ENCODE data around the gene MS4A2. TPM values are rescaled to one million over a fixed set of nuclear protein-coding genes. Genes with fewer than 3 reads are reported as not detected.
"Not testable (repeated sequence)": the region's sequence is repeated elsewhere in the genome, so short reads cannot be mapped to it uniquely, and the experiment has no call there.

The MS4A2 gene
- total RNA-seq, 2 experiments from 2014 or later = not detected

GRCh38 chr11:60100516-60100915 lies 12.1 kb downstream of the MS4A2 start:
- DNase-seq (no peak), ATAC-seq (no peak)
- Mint-ChIP-seq H3K27me3 (peaks cover 5% of the 10 kb centered on the region), H3K27ac (no peak overlapping the region), H3K4me3 (no peak overlapping the region), H3K36me3 (ENCODE audit: low read depth) (no peaks in the 10 kb centered on the region), H3K4me1 (ENCODE audit: low read depth) (no peaks in the 10 kb centered on the region), H3K9me3 (no peaks in the 10 kb centered on the region)
- ChIA-PET POLR2A (no interaction called here), CTCF (no interaction called here)
- TF ChIP-seq CTCF (IDR thresholded peaks at IDR 0.05) = no peak
- intact Hi-C loops (cut with micrococcal nuclease) = no loop called here

- ATAC-seq; H3K27me3 Mint-ChIP-seq; H3K36me3 Mint-ChIP-seq (ENCODE audit: low read depth); H3K27ac Mint-ChIP-seq; intact Hi-C loops (cut with micrococcal nuclease); H3K4me1 Mint-ChIP-seq (ENCODE audit: low read depth); DNase-seq; H3K9me3 Mint-ChIP-seq; H3K4me3 Mint-ChIP-seq; POLR2A ChIA-PET; CTCF ChIA-PET: not testable (repeated sequence)
Observed at GRCh38 chr11:60101368-60101767, 12.9 kb downstream of the MS4A2 start.

- H3K4me1 Mint-ChIP-seq (ENCODE audit: low read depth); DNase-seq; ATAC-seq; intact Hi-C loops (cut with micrococcal nuclease); H3K27me3 Mint-ChIP-seq; CTCF ChIA-PET; H3K4me3 Mint-ChIP-seq; POLR2A ChIA-PET; H3K36me3 Mint-ChIP-seq (ENCODE audit: low read depth); H3K9me3 Mint-ChIP-seq; H3K27ac Mint-ChIP-seq: not testable (repeated sequence)
Observed at GRCh38 chr11:60104471-60105115, 16.1 kb downstream of the MS4A2 start.

- H3K4me1 Mint-ChIP-seq (ENCODE audit: low read depth); CTCF ChIA-PET; H3K27me3 Mint-ChIP-seq; H3K4me3 Mint-ChIP-seq; ATAC-seq; POLR2A ChIA-PET; intact Hi-C loops (cut with micrococcal nuclease); DNase-seq; H3K27ac Mint-ChIP-seq; H3K9me3 Mint-ChIP-seq; H3K36me3 Mint-ChIP-seq (ENCODE audit: low read depth): not testable (repeated sequence)
Observed at GRCh38 chr11:60108631-60109030, 20.2 kb downstream of the MS4A2 start.

- H3K36me3 Mint-ChIP-seq (ENCODE audit: low read depth) = no peaks in the 10 kb centered on the region
- H3K27ac Mint-ChIP-seq = no peak overlapping the region
- TF ChIP-seq CTCF (IDR thresholded peaks at IDR 0.05) = no peak
- intact Hi-C loops (cut with micrococcal nuclease) = no loop called here
- CTCF ChIA-PET = no interaction called here
- no peak for ATAC-seq
- POLR2A ChIA-PET = no interaction called here
- no peak overlapping the region for H3K4me3 Mint-ChIP-seq
- no peaks in the 10 kb centered on the region for H3K27me3 Mint-ChIP-seq
- no peak for DNase-seq
- H3K9me3 Mint-ChIP-seq = no peaks in the 10 kb centered on the region
- no peaks in the 10 kb centered on the region for H3K4me1 Mint-ChIP-seq (ENCODE audit: low read depth)
Observed at GRCh38 chr11:60111793-60112192, 23.3 kb downstream of the MS4A2 start.

GRCh38 chr11:60116996-60117790 lies 28.7 kb downstream of the MS4A2 start:
- intact Hi-C loops (cut with micrococcal nuclease) = no loop called here
- Mint-ChIP-seq H3K27ac (no peak overlapping the region), H3K27me3 (peaks cover 3% of the 10 kb centered on the region)

More at GRCh38 chr11:60116996-60117790, 28.7 kb downstream of the MS4A2 start:
- no peak for ATAC-seq
- CTCF ChIA-PET = no interaction called here
- Mint-ChIP-seq H3K4me1 (ENCODE audit: low read depth) (no peaks in the 10 kb centered on the region), H3K9me3 (no peaks in the 10 kb centered on the region), H3K36me3 (ENCODE audit: low read depth) (no peaks in the 10 kb centered on the region), H3K4me3 (no peak overlapping the region)
- POLR2A ChIA-PET = no interaction called here
- TF ChIP-seq CTCF (IDR thresholded peaks at IDR 0.05) = no peak
- DNase-seq = no peak

Data from activated CD8-positive, alpha-beta T cell treated with anti-CD3 and anti-CD28 coated beads for 36 hours (primary cell).